Liver (tissue), 9 donors: ENCODE measurements around the gene MSGN1. TPM values are rescaled to one million over a fixed set of nuclear protein-coding genes. Genes with fewer than 3 reads are reported as not detected.

ENCODE experiments used
- DNase-seq: peaks from one replicate; pipeline ENCODE4 v3.0.0-alpha.2; 2017; ENCODE audit warnings: low spot score
- H3K27ac ChIP-seq, 2 donors: one replicate each; pipeline ENCODE4 v1.7.0; 2013; ENCODE audit warnings: inconsistent platforms in 2 of 2, low read length in 2 of 2, control low read depth in 1 of 2, low read depth in 1 of 2, mild to moderate bottlenecking in 1 of 2
- H3K27me3 ChIP-seq, 4 donors: one replicate each; pipeline versions ENCODE4 v1.6.1 to v1.7.0; 2013; ENCODE audit warnings: low read length in 3 of 4, inconsistent platforms in 1 of 4, mild to moderate bottlenecking in 1 of 4, moderate library complexity in 1 of 4; ENCODE audit not compliant: control insufficient read depth in 4 of 4, insufficient read depth in 4 of 4
- H3K36me3 ChIP-seq, 4 donors: one replicate each; pipeline versions ENCODE4 v1.6.1 to v1.7.0; 2013; ENCODE audit warnings: low read length in 3 of 4, mild to moderate bottlenecking in 3 of 4, low read depth in 1 of 4, moderate library complexity in 1 of 4; ENCODE audit not compliant: control insufficient read depth in 4 of 4, insufficient read depth in 3 of 4
- H3K4me1 ChIP-seq, 4 donors: one replicate each; pipeline versions ENCODE4 v1.6.1 to v1.7.0; 2013; ENCODE audit warnings: low read length in 3 of 4, mild to moderate bottlenecking in 3 of 4, moderate library complexity in 1 of 4; ENCODE audit not compliant: control insufficient read depth in 4 of 4, insufficient read depth in 4 of 4
- H3K4me3 ChIP-seq, 3 donors: one replicate each; pipeline versions ENCODE4 v1.6.1 to v1.7.0; 2013; ENCODE audit warnings: low read length in 3 of 3, control low read depth in 1 of 3, low read depth in 1 of 3, mild to moderate bottlenecking in 1 of 3
- H3K9ac ChIP-seq, 2 donors: one replicate each; pipeline ENCODE4 v1.7.0; 2013; ENCODE audit warnings: low read length in 2 of 2, mild to moderate bottlenecking in 2 of 2, moderate library complexity in 2 of 2, control low read depth in 1 of 2, low read depth in 1 of 2
- H3K9me3 ChIP-seq, 4 donors: one replicate each; pipeline versions ENCODE4 v1.6.1 to v1.7.0; 2013; ENCODE audit warnings: low read length in 3 of 4; ENCODE audit not compliant: control insufficient read depth in 4 of 4
- EGR1 ChIP-seq, 2 donors: IDR thresholded peaks; 2 replicates each; pipeline ENCODE4 v1.6.1; 2016 to 2018; ENCODE audit warnings: antibody characterized with exemption in 2 of 2, low read depth in 2 of 2
- FOXA1 ChIP-seq: IDR thresholded peaks from 2 replicates; pipeline ENCODE4 v1.6.1; 2016; ENCODE audit warnings: antibody characterized with exemption
- FOXA2 ChIP-seq: IDR thresholded peaks from 2 replicates; pipeline ENCODE4 v1.6.1; 2016; ENCODE audit warnings: antibody characterized with exemption
- GABPA ChIP-seq, 2 donors: IDR thresholded peaks in 1 of 2; conservative IDR thresholded peaks in 1 of 2; 2 replicates each; pipeline ENCODE4 v1.6.1; 2016; ENCODE audit warnings: antibody characterized with exemption in 2 of 2, mild to moderate bottlenecking in 1 of 2, moderate library complexity in 1 of 2
- HNF4A ChIP-seq, 2 donors: conservative IDR thresholded peaks; 2 replicates each; pipeline ENCODE4 v1.6.1; 2016; ENCODE audit warnings: antibody characterized with exemption in 2 of 2, mild to moderate bottlenecking in 2 of 2
- JUND ChIP-seq, 2 donors: IDR thresholded peaks; 2 replicates each; pipeline ENCODE4 v1.6.1; 2016; ENCODE audit warnings: antibody characterized with exemption in 2 of 2
- NR2F2 ChIP-seq: IDR thresholded peaks from 2 replicates; pipeline ENCODE4 v1.6.1; 2016; ENCODE audit warnings: antibody characterized with exemption
- RAD21 ChIP-seq, 2 donors: IDR thresholded peaks; 2 replicates each; pipeline ENCODE4 v1.6.1; 2016; ENCODE audit warnings: antibody characterized with exemption in 2 of 2, mild to moderate bottlenecking in 2 of 2
- RXRA ChIP-seq, 2 donors: IDR thresholded peaks; 2 replicates each; pipeline ENCODE4 v1.6.1; 2017 to 2018; ENCODE audit warnings: antibody characterized with exemption in 2 of 2, mild to moderate bottlenecking in 1 of 2
- SP1 ChIP-seq: IDR thresholded peaks from 2 replicates; pipeline ENCODE4 v1.6.1; 2018; ENCODE audit warnings: antibody characterized with exemption, mild to moderate bottlenecking
- TAF1 ChIP-seq: conservative IDR thresholded peaks from 2 replicates; pipeline ENCODE4 v1.6.1; 2016; ENCODE audit warnings: antibody characterized with exemption, mild to moderate bottlenecking
- YY1 ChIP-seq: IDR thresholded peaks from 2 replicates; pipeline ENCODE4 v1.6.1; 2016; ENCODE audit warnings: antibody characterized with exemption, mild to moderate bottlenecking
- ZBTB33 ChIP-seq: IDR thresholded peaks from 2 replicates; pipeline ENCODE4 v1.6.1; 2016; ENCODE audit warnings: antibody characterized with exemption
- WGBS: extraction: QIAGEN DNeasy Blood & Tissue Kit; methylation state at CpG from one replicate; pipeline ENCODE4 v1.1.7; 2013; 5-methylcytosine and 5-hydroxymethylcytosine counted together
- polyA plus RNA-seq, 2 donors: library from polyadenylated mRNA; stranded (reverse) in 1 of 2; unstranded in 1 of 2; fragments of 200-250 nt in 1 of 2; fragments of >200 nt in 1 of 2; fragmentation: Nextera tagmentation in 1 of 2; extraction: Ambion mirVana in 1 of 2; gene quantifications; one replicate each; pipeline versions ENCODE4 v1.2.1 to v1.2.3, GENCODE V29; 2013 to 2015
- total RNA-seq, 2 donors: library from RNA; depleted of rRNA; stranded (reverse); fragments of >200 nt; gene quantifications; one replicate each; pipeline ENCODE4 v1.2.3, GENCODE V29; 2014
- TF ChIP-seq, protein P1 (sequence below): IDR thresholded peaks from 2 replicates; pipeline ENCODE4 v1.6.1; 2016; ENCODE audit warnings: antibody characterized with exemption
- TF ChIP-seq, protein P2 (sequence below): IDR thresholded peaks from 2 replicates; pipeline ENCODE4 v1.6.1; 2016; ENCODE audit warnings: antibody characterized with exemption
- TF ChIP-seq, protein P3 (sequence below): fragments of 150-350 bp; IDR thresholded peaks from 2 replicates; pipeline ENCODE4 v1.5.1; 2017; ENCODE audit warnings: improper control_type of control experiment, low read depth, low read length; ENCODE audit not compliant: missing input control
- donor health status: healthy.
- donor health status: healthy.
- donor health status: healthy.
- donor health status: healthy.
- donor health status: healthy.

Gene MSGN1
- total and polyA plus RNA-seq, 4 donors: not detected

GRCh38 chr2:17780546-17780945, 35.7 kb upstream of the MSGN1 start:
- Histone ChIP-seq H3K27ac (no peak overlapping the region), H3K27me3 (no peaks in the 10 kb centered on the region), H3K4me3 (no peak overlapping the region), H3K4me1 (no peaks in the 10 kb centered on the region), H3K9me3 (no peaks in the 10 kb centered on the region), H3K36me3 (peaks cover 0 to 15% (median 11%) of the 10 kb centered on the region in 4 donors), H3K9ac (no peak overlapping the region)
- DNase-seq: no peak
- 93% methylated on average over 1 of the region's 1 CpG for WGBS
- TF ChIP-seq, protein P1, sequence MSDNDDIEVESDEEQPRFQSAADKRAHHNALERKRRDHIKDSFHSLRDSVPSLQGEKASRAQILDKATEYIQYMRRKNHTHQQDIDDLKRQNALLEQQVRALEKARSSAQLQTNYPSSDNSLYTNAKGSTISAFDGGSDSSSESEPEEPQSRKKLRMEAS: no peak
- no peak for TF ChIP-seq RXRA (IDR thresholded peaks at IDR 0.05)

DNA sequence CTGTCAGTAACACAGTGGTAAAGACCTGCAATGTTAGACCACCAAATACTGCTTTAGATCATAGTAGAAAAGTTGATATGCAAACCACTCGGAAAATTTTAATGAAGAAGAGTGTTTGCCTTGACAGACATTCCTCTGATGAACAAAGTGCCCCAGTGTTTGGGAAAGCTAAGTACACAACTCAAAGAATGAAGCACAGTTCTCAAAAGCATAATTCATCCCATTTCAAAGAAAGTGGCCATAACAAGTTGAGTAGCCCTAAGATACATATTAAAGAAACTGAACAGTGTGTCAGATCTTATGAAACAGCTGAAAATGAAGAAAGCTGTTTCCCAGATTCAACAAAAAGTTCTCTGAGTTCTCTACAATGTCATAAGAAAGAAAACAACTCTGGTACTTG, 34.8 kb upstream of the MSGN1 start:
- Histone ChIP-seq H3K27ac (no peak overlapping the region), H3K9ac (no peak overlapping the region), H3K4me3 (no peak overlapping the region), H3K4me1 (no peaks in the 10 kb centered on the region), H3K36me3 (peaks cover 0 to 15% (median 11%) of the 10 kb centered on the region in 4 donors), H3K9me3 (no peaks in the 10 kb centered on the region), H3K27me3 (no peaks in the 10 kb centered on the region)
- DNase-seq: no peak
- TF ChIP-seq NR2F2: no peak
- TF ChIP-seq, protein P2, sequence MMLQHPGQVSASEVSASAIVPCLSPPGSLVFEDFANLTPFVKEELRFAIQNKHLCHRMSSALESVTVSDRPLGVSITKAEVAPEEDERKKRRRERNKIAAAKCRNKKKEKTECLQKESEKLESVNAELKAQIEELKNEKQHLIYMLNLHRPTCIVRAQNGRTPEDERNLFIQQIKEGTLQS: no peak
- TF ChIP-seq, protein P1: no peak
- TF ChIP-seq, protein P3, sequence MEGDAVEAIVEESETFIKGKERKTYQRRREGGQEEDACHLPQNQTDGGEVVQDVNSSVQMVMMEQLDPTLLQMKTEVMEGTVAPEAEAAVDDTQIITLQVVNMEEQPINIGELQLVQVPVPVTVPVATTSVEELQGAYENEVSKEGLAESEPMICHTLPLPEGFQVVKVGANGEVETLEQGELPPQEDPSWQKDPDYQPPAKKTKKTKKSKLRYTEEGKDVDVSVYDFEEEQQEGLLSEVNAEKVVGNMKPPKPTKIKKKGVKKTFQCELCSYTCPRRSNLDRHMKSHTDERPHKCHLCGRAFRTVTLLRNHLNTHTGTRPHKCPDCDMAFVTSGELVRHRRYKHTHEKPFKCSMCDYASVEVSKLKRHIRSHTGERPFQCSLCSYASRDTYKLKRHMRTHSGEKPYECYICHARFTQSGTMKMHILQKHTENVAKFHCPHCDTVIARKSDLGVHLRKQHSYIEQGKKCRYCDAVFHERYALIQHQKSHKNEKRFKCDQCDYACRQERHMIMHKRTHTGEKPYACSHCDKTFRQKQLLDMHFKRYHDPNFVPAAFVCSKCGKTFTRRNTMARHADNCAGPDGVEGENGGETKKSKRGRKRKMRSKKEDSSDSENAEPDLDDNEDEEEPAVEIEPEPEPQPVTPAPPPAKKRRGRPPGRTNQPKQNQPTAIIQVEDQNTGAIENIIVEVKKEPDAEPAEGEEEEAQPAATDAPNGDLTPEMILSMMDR: no peak
- no peak for TF ChIP-seq ZBTB33
- 99% methylated on average over 1 of the region's 1 CpG for WGBS

DNA sequence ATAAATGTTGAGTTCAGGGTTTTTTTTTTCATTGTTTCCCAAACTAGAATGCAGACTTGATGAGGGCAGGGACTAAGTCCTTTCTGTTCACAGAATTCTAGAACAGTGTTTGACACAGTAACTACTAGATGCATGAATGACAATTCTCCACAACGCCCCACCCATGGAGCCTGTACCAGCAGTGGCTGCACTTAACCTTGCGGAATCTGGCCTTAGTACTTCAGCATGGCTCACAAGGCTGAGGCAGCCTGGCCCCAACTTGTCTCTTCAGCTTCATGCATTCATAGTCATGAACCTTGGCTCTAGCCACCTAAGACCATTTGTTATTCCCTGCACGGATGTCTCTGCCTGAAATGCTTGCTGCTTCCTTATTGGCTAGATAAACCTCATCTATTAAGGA, 29.5 kb upstream of the MSGN1 start:
- no peaks in the 10 kb centered on the region for H3K4me1 ChIP-seq
- WGBS: 87% methylated on average over 3 of the region's 3 CpGs
- DNase-seq: no peak
- H3K4me3 ChIP-seq: no peak overlapping the region
- H3K9me3 ChIP-seq: no peaks in the 10 kb centered on the region
- peaks cover 0 to 2% (median under 1%) of the 10 kb centered on the region in 4 donors for H3K36me3 ChIP-seq
- no peaks in the 10 kb centered on the region for H3K27me3 ChIP-seq
- H3K27ac ChIP-seq: no peak overlapping the region
- H3K9ac ChIP-seq: no peak overlapping the region
- no peak for TF ChIP-seq JUND (IDR thresholded peaks at IDR 0.05)
- no peak for TF ChIP-seq FOXA1
- no peak for TF ChIP-seq EGR1 (IDR thresholded peaks at IDR 0.05; ENCODE audit: low read depth in 2 of 2)
- TF ChIP-seq HNF4A (conservative IDR thresholded peaks at IDR 0.05): no peak
- TF ChIP-seq, protein P1: no peak
- no peak for TF ChIP-seq NR2F2
- TF ChIP-seq RAD21 (IDR thresholded peaks at IDR 0.05): no peak
- TF ChIP-seq, protein P2: no peak
- no peak for TF ChIP-seq FOXA2
- no peak for TF ChIP-seq GABPA (IDR thresholded peaks at IDR 0.05 in 1 of 2, conservative IDR thresholded peaks at IDR 0.05 in 1 of 2)
- no peak for TF ChIP-seq YY1
- no peak for TF ChIP-seq RXRA (IDR thresholded peaks at IDR 0.05)
- no peak for TF ChIP-seq ZBTB33
- TF ChIP-seq, protein P3: no peak
- TF ChIP-seq SP1: no peak
- TF ChIP-seq TAF1: no peak
